Neural progenitor cell (in vitro differentiated cells): ENCODE measurements around the gene KRT72. TPM values are rescaled to one million over a fixed set of nuclear protein-coding genes. Genes with fewer than 3 reads are reported as not detected.

ENCODE experiments used
- DNase-seq: peaks from one replicate; pipeline ENCODE4 v3.0.0-alpha.2; 2016; ENCODE audit warnings: low spot score
- H2AFZ ChIP-seq: fragments of 200-600 bp; sonication (generic); replicated peaks from 2 replicates; pipeline ENCODE4 v1.6.1; 2016; ENCODE audit warnings: antibody characterized with exemption
- H3F3A ChIP-seq: fragments of 200-600 bp; sonication (generic); 2 replicates; pipeline ENCODE4 v1.6.1; 2016; ENCODE audit warnings: antibody characterized with exemption, low read depth
- H3K27ac ChIP-seq: fragments of 200-600 bp; sonication (generic); 2 replicates; pipeline ENCODE4 v1.5.1; 2016; ENCODE audit warnings: mild to moderate bottlenecking
- H3K27me3 ChIP-seq: fragments of 200-600 bp; sonication (generic); 2 replicates; pipeline ENCODE4 v1.6.1; 2016; ENCODE audit warnings: mild to moderate bottlenecking, moderate library complexity
- H3K36me3 ChIP-seq: fragments of 200-600 bp; sonication (generic); 2 replicates; pipeline ENCODE4 v1.5.1; 2016
- H3K4me1 ChIP-seq: fragments of 200-600 bp; sonication (generic); 2 replicates; pipeline ENCODE4 v1.6.1; 2016; ENCODE audit warnings: mixed run types
- H3K4me2 ChIP-seq: fragments of 200-600 bp; sonication (generic); 2 replicates; pipeline ENCODE4 v1.6.1; 2016
- H3K4me3 ChIP-seq: fragments of 200-600 bp; sonication (generic); 2 replicates; pipeline ENCODE4 v1.5.1; 2016
- H3K79me2 ChIP-seq: fragments of 200-600 bp; sonication (generic); 2 replicates; pipeline ENCODE4 v1.6.1; 2016; ENCODE audit warnings: low read depth
- H3K9ac ChIP-seq: fragments of 200-600 bp; sonication (generic); 2 replicates; pipeline ENCODE4 v1.6.1; 2016
- H3K9me3 ChIP-seq: fragments of 200-600 bp; sonication (generic); 2 replicates; pipeline ENCODE4 v1.5.1; 2016; ENCODE audit warnings: low read depth
- H4K20me1 ChIP-seq: fragments of 200-600 bp; sonication (generic); 2 replicates; pipeline ENCODE4 v1.6.1; 2016; ENCODE audit warnings: low read depth
- H3K27ac Mint-ChIP-seq: 3 replicates; pipeline ENCODE4 v1.8.0; 2021; ENCODE audit warnings: mixed read lengths
- H3K27me3 Mint-ChIP-seq: 2 replicates; pipeline ENCODE4 v1.8.0; 2022; ENCODE audit warnings: low read depth, mild to moderate bottlenecking, inconsistent platforms, moderate library complexity, mixed read lengths; ENCODE audit not compliant: insufficient read depth
- H3K36me3 Mint-ChIP-seq: 3 replicates; pipeline ENCODE4 v1.8.0; 2021; ENCODE audit warnings: mixed read lengths
- H3K4me1 Mint-ChIP-seq: 3 replicates; pipeline ENCODE4 v1.8.0; 2021; ENCODE audit warnings: mixed read lengths
- H3K4me3 Mint-ChIP-seq: 3 replicates; pipeline ENCODE4 v1.8.0; 2021; ENCODE audit warnings: mild to moderate bottlenecking, moderate library complexity, mixed read lengths
- H3K9me3 Mint-ChIP-seq: 3 replicates; pipeline ENCODE4 v1.8.0; 2020; ENCODE audit warnings: mixed read lengths
- EZH2 ChIP-seq: fragments of 200-600 bp; sonication (generic); IDR thresholded peaks from 2 replicates; pipeline ENCODE4 v1.6.1; 2017; ENCODE audit warnings: antibody characterized with exemption, mild to moderate bottlenecking, moderate library complexity
- EZH2phosphoT487 ChIP-seq: fragments of 200-600 bp; sonication (generic); IDR thresholded peaks from 2 replicates; pipeline ENCODE4 v1.6.1; 2017; ENCODE audit warnings: antibody characterized with exemption
- total RNA-seq: library from RNA; depleted of rRNA; stranded (reverse); fragments of >200 nt; gene quantifications from 2 replicates; pipeline ENCODE4 v1.2.3, GENCODE V29; 2015; ENCODE audit warnings: low replicate concordance
- TF ChIP-seq, protein P1 (sequence below): fragments of 200-600 bp; sonication (generic); IDR thresholded peaks from 2 replicates; pipeline ENCODE4 v1.5.1; 2017; ENCODE audit warnings: antibody characterized with exemption, mild to moderate bottlenecking

KRT72 gene
- total RNA-seq, 1 donor from 2014 or later: not detected

GRCh38 chr12:52591521-52591920 lies 9.7 kb downstream of the KRT72 start:
- no peaks in the 10 kb centered on the region for H3K4me1 Mint-ChIP-seq
- no peak overlapping the region for H3K4me3 Mint-ChIP-seq
- Histone ChIP-seq H3F3A (no peaks in the 10 kb centered on the region), H3K27ac (no peak overlapping the region), H3K27me3 (no peaks in the 10 kb centered on the region), H3K4me2 (no peak overlapping the region), H3K4me3 (no peak overlapping the region), H4K20me1 (no peaks in the 10 kb centered on the region), H3K79me2 (no peaks in the 10 kb centered on the region), H3K4me1 (no peaks in the 10 kb centered on the region), H3K9me3 (no peaks in the 10 kb centered on the region), H2AFZ (no peak overlapping the region), H3K9ac (no peak overlapping the region), H3K36me3 (no peaks in the 10 kb centered on the region)
- H3K36me3 Mint-ChIP-seq: no peaks in the 10 kb centered on the region
- no peak for DNase-seq
- H3K27ac Mint-ChIP-seq: no peak overlapping the region
- peaks cover 5% of the 10 kb centered on the region for H3K9me3 Mint-ChIP-seq
- TF ChIP-seq EZH2phosphoT487 (no peak), EZH2 (no peak)
- TF ChIP-seq, protein P1, sequence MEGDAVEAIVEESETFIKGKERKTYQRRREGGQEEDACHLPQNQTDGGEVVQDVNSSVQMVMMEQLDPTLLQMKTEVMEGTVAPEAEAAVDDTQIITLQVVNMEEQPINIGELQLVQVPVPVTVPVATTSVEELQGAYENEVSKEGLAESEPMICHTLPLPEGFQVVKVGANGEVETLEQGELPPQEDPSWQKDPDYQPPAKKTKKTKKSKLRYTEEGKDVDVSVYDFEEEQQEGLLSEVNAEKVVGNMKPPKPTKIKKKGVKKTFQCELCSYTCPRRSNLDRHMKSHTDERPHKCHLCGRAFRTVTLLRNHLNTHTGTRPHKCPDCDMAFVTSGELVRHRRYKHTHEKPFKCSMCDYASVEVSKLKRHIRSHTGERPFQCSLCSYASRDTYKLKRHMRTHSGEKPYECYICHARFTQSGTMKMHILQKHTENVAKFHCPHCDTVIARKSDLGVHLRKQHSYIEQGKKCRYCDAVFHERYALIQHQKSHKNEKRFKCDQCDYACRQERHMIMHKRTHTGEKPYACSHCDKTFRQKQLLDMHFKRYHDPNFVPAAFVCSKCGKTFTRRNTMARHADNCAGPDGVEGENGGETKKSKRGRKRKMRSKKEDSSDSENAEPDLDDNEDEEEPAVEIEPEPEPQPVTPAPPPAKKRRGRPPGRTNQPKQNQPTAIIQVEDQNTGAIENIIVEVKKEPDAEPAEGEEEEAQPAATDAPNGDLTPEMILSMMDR: no peak
- H3K27me3 Mint-ChIP-seq: peaks cover 11% of the 10 kb centered on the region

DNA sequence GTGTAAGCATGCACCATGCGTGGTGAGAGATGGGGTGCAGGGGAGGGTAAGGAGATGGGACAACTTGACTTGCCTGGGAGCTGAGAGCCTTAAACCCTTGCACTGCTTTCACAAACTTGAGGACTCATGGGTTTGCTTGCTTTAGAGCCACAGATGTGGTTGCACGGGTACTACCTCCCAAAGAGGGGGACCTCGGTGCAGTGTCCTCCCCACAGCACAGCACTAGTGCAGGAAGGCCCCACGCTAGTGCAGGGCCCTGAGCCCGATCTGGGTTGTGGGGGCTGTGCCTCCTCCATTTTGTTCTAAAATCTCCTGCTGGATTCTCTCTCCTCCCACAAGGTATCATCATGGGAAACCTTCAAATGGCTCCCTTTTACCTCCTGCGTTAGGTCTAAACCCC lies 11.2 kb downstream of the KRT72 start:
- Histone ChIP-seq H3K27ac (no peak overlapping the region), H4K20me1 (no peaks in the 10 kb centered on the region), H3K4me1 (no peaks in the 10 kb centered on the region), H3K27me3 (no peaks in the 10 kb centered on the region), H2AFZ (no peak overlapping the region), H3F3A (no peaks in the 10 kb centered on the region), H3K36me3 (no peaks in the 10 kb centered on the region), H3K4me3 (no peak overlapping the region), H3K9me3 (no peaks in the 10 kb centered on the region), H3K9ac (no peak overlapping the region), H3K79me2 (no peaks in the 10 kb centered on the region), H3K4me2 (no peak overlapping the region)
- no peaks in the 10 kb centered on the region for H3K4me1 Mint-ChIP-seq
- H3K27ac Mint-ChIP-seq: no peak overlapping the region
- H3K36me3 Mint-ChIP-seq: no peaks in the 10 kb centered on the region
- H3K9me3 Mint-ChIP-seq: peaks cover 5% of the 10 kb centered on the region
- no peak for DNase-seq
- H3K4me3 Mint-ChIP-seq: no peak overlapping the region
- peaks cover 12% of the 10 kb centered on the region for H3K27me3 Mint-ChIP-seq
- TF ChIP-seq EZH2 (no peak), EZH2phosphoT487 (no peak)
- TF ChIP-seq, protein P1: no peak

- Histone ChIP-seq H3K27me3 (no peaks in the 10 kb centered on the region), H2AFZ (no peak overlapping the region), H4K20me1 (no peaks in the 10 kb centered on the region), H3K4me3 (no peak overlapping the region), H3K4me2 (no peak overlapping the region), H3K9me3 (no peaks in the 10 kb centered on the region), H3K4me1 (peaks cover 3% of the 10 kb centered on the region), H3K36me3 (no peaks in the 10 kb centered on the region), H3K27ac (no peak overlapping the region), H3F3A (no peaks in the 10 kb centered on the region), H3K9ac (no peak overlapping the region), H3K79me2 (no peaks in the 10 kb centered on the region)
- peaks cover 15% of the 10 kb centered on the region for H3K27me3 Mint-ChIP-seq
- no peak overlapping the region for H3K4me3 Mint-ChIP-seq
- no peak for DNase-seq
- peaks cover 2% of the 10 kb centered on the region for H3K4me1 Mint-ChIP-seq
- TF ChIP-seq EZH2phosphoT487: no peak
- TF ChIP-seq EZH2: no peak
- TF ChIP-seq, protein P1: peak; percentile 16
- H3K9me3 Mint-ChIP-seq: peaks cover 3% of the 10 kb centered on the region
- no peaks in the 10 kb centered on the region for H3K36me3 Mint-ChIP-seq
- no peak overlapping the region for H3K27ac Mint-ChIP-seq
These were observed 13.7 kb downstream of the KRT72 start for GRCh38 chr12:52587563-52587962.
